ENCODE measurements around the gene CCDC167. TPM values are rescaled to one million over a fixed set of nuclear protein-coding genes. Genes with fewer than 3 reads are reported as not detected.

Gene CCDC167
- total RNA-seq, 6 experiments from 2014 or later: 19.0 to 23.8 (median 22.4) TPM

GRCh38 chr6:37495244-37495934 is 4.3 kb downstream of the CCDC167 start:
- Mint-ChIP-seq H3K4me1 (ENCODE audit: low read depth) (peaks cover 26% of the 10 kb centered on the region), H3K27ac (no peak overlapping the region), H3K4me3 (no peak overlapping the region), H3K27me3 (ENCODE audit: insufficient read depth) (no peaks in the 10 kb centered on the region; the same call in 1 of the 2 replicates), H3K36me3 (ENCODE audit: low read depth) (no peaks in the 10 kb centered on the region), H3K9me3 (no peaks in the 10 kb centered on the region)
- DNase-seq: no peak
- TF ChIP-seq CTCF (IDR thresholded peaks at IDR 0.05): no peak

- Mint-ChIP-seq H3K27me3 (ENCODE audit: insufficient read depth) (peaks cover 2% of the 10 kb centered on the region), H3K27ac (no peak overlapping the region), H3K4me3 (no peak overlapping the region), H3K9me3 (no peaks in the 10 kb centered on the region), H3K4me1 (ENCODE audit: low read depth) (peaks cover 18% of the 10 kb centered on the region), H3K36me3 (ENCODE audit: low read depth) (no peaks in the 10 kb centered on the region)
- no peak for DNase-seq
- no peak for TF ChIP-seq CTCF (IDR thresholded peaks at IDR 0.05)
Measured at GRCh38 chr6:37493661-37493995, 6.1 kb downstream of the CCDC167 start.

- Mint-ChIP-seq H3K36me3 (ENCODE audit: low read depth) (no peaks in the 10 kb centered on the region), H3K9me3 (no peaks in the 10 kb centered on the region), H3K4me3 (no peak overlapping the region), H3K27me3 (ENCODE audit: insufficient read depth) (peaks cover 2% of the 10 kb centered on the region), H3K4me1 (ENCODE audit: low read depth) (peaks cover 15% of the 10 kb centered on the region), H3K27ac (no peak overlapping the region)
- no peak for DNase-seq
- no peak for TF ChIP-seq CTCF (IDR thresholded peaks at IDR 0.05)
Measured at GRCh38 chr6:37492991-37493660, 6.6 kb downstream of the CCDC167 start.

GRCh38 chr6:37492236-37492972 is 7.3 kb downstream of the CCDC167 start:
- Mint-ChIP-seq H3K9me3 (no peaks in the 10 kb centered on the region), H3K4me3 (no peak overlapping the region), H3K27ac (no peak overlapping the region; the same call in 1 of the 2 replicates), H3K4me1 (ENCODE audit: low read depth) (peaks cover 15% of the 10 kb centered on the region), H3K36me3 (ENCODE audit: low read depth) (no peaks in the 10 kb centered on the region), H3K27me3 (ENCODE audit: insufficient read depth) (peaks cover 2% of the 10 kb centered on the region; the same call in 1 of the 2 replicates)
- no peak for TF ChIP-seq CTCF (IDR thresholded peaks at IDR 0.05)
- DNase-seq: no peak

GRCh38 chr6:37491830-37492208 is 7.9 kb downstream of the CCDC167 start:
- TF ChIP-seq CTCF (IDR thresholded peaks at IDR 0.05): no peak
- Mint-ChIP-seq H3K9me3 (no peaks in the 10 kb centered on the region), H3K4me1 (ENCODE audit: low read depth) (peaks cover 15% of the 10 kb centered on the region), H3K4me3 (no peak overlapping the region), H3K36me3 (ENCODE audit: low read depth) (no peaks in the 10 kb centered on the region), H3K27ac (no peak overlapping the region), H3K27me3 (ENCODE audit: insufficient read depth) (peaks cover 2% of the 10 kb centered on the region; the same call in 1 of the 2 replicates)
- no peak for DNase-seq
